Smooth muscle cell of the coronary artery (primary cell): ENCODE results near the gene TLCD3A. TPM values are rescaled to one million over a fixed set of nuclear protein-coding genes. Genes with fewer than 3 reads are reported as not detected.

Experiments
- total RNA-seq: library from RNA; depleted of rRNA; stranded (reverse); fragments of >200 nt; gene quantifications from 2 replicates; pipeline ENCODE4 v1.2.3, GENCODE V29; 2014; ENCODE audit warnings: low replicate concordance

TLCD3A gene
- total RNA-seq = 18.9 and 21.1 TPM in 2 replicates

GRCh38 chr17:732067-732901, at the start of gene TLCD3A:
TSS of gene TLCD3A (plus strand) at chr17:732596. CDS start at chr17:732648, 52 bp downstream.

GRCh38 chr17:752002-752619, 19.7 kb downstream of the TLCD3A start, which contains the start of gene GEMIN4:
TSS of gene GEMIN4 (minus strand) at chr17:752264. CDS start at chr17:752142, 122 bp downstream.

GRCh38 chr17:781805-782731, 49.7 kb downstream of the TLCD3A start, which contains the start of the genes GLOD4 and MRM3:
TSS of gene GLOD4 (minus strand) at chr17:782280. CDS start at chr17:782255, 25 bp downstream.
TSS of gene MRM3 (plus strand) at chr17:782353. CDS start at chr17:782379, 26 bp downstream.

Other genes with a start within 250 kb of the TLCD3A start
- 20.4 and 22.0 TPM in 2 replicates for gene VPS53, start 17.8 kb upstream of the TLCD3A start, total RNA-seq
- gene GEMIN4, start 19.7 kb downstream of the TLCD3A start, total RNA-seq = 9.2 and 9.5 TPM in 2 replicates
- 32.6 and 37.7 TPM in 2 replicates for gene GLOD4, start 49.7 kb downstream of the TLCD3A start, total RNA-seq
- gene MRM3, start 49.8 kb downstream of the TLCD3A start, total RNA-seq = 17.6 and 22.5 TPM in 2 replicates
- gene NXN, start 247.2 kb downstream of the TLCD3A start, total RNA-seq = 2.2 and 5.9 TPM in 2 replicates